K562 (cell line): Measurements from ENCODE around the gene ANKS1A. TPM values are rescaled to one million over a fixed set of nuclear protein-coding genes. Genes with fewer than 3 reads are reported as not detected.
"Not testable (repeated sequence)": the region's sequence is repeated elsewhere in the genome, so short reads cannot be mapped to it uniquely, and the experiment has no call there.

Source experiments
- ATAC-seq: fragments of 200-7000 bp; cut with Tn5 transposase; 3 replicates; pipeline ENCODE4 v1.9.1; 2020; ENCODE audit warnings: moderate library complexity
- BruUV-seq: library from RNA; stranded (reverse); fragments of 400-500 nt; replicated peaks from 2 replicates; lab custom pipeline; 2021; lab: Mats Ljungman, UMichigan
- CTCF ChIA-PET: fragments of 300-600 bp; formaldehyde crosslinking; extraction: SDS; loops from one replicate; lab custom pipeline; 2021; ENCODE audit warnings: low intra/inter-chr PET ratio; lab: Yijun Ruan, JAX
- POLR2A ChIA-PET: fragments of 300-600, 350-650 bp; sonication (Branson Sonifier 250); formaldehyde crosslinking; extraction: SDS; loops from one replicate; lab custom pipeline; 2021; ENCODE audit warnings: antibody characterized with exemption, inconsistent platforms; lab: Yijun Ruan, JAX
- DNase-seq, 4 experiments: peaks; one replicate each; pipeline versions ENCODE4 v3.0.0 to v3.0.0-alpha.2; 2011 to 2018; ENCODE audit warnings: low spot score in 3 of 4, mixed read lengths in 3 of 4; ENCODE audit errors: extremely low read depth in 1 of 4
- FAIRE-seq: peaks from 2 replicates; lab custom pipeline; 2011; peaks lifted over from hg19 to GRCh38; lab: Jason Lieb, UNC
- H2AFZ ChIP-seq: 2 replicates; pipeline ENCODE4 v1.6.0; 2011; ENCODE audit warnings: low read depth, low read length, control low read depth, inconsistent platforms
- H3K27ac ChIP-seq: fragments of 200-600 bp; 3 replicates; pipeline ENCODE4 v1.8.0; 2011; ENCODE audit warnings: low read depth, mild to moderate bottlenecking, control low read depth, inconsistent platforms, low read length, moderate library complexity, mixed read lengths; ENCODE audit errors: extremely low read depth
- H3K27me3 ChIP-seq, 2 experiments: fragments of 300-600 bp in 1 of 2; 2 replicates in 1 of 2; 3 replicates in 1 of 2; pipeline versions ENCODE4 v1.6.0 to v1.8.0; 2011; ENCODE audit warnings: inconsistent platforms in 2 of 2, low read length in 2 of 2, mild to moderate bottlenecking in 1 of 2, mixed read lengths in 1 of 2, moderate library complexity in 1 of 2; ENCODE audit not compliant: control insufficient read depth in 2 of 2, insufficient read depth in 2 of 2
- H3K36me3 ChIP-seq: fragments of 300-600 bp; 3 replicates; pipeline ENCODE4 v1.8.0; 2011; ENCODE audit warnings: mild to moderate bottlenecking, low read length, inconsistent platforms; ENCODE audit not compliant: control insufficient read depth, insufficient read depth
- H3K4me1 ChIP-seq, 2 experiments: fragments of 200-600 bp in 1 of 2; replicated peaks in 1 of 2; 2 replicates in 1 of 2; 3 replicates in 1 of 2; pipeline versions ENCODE4 v1.5.1 to v1.8.0; 2011; ENCODE audit warnings: inconsistent platforms in 2 of 2, low read length in 2 of 2, mild to moderate bottlenecking in 1 of 2, mixed read lengths in 1 of 2, moderate library complexity in 1 of 2; ENCODE audit not compliant: control insufficient read depth in 2 of 2, insufficient read depth in 2 of 2
- H3K4me2 ChIP-seq: 2 replicates; pipeline ENCODE4 v1.6.1; 2011; ENCODE audit warnings: low read length, control low read depth, inconsistent platforms, mixed read lengths; ENCODE audit not compliant: insufficient read depth
- H3K4me3 ChIP-seq: fragments of 200-600 bp; sonication (generic), shearing (Covaris generic); 2 replicates; pipeline ENCODE4 v1.5.1; 2016; ENCODE audit warnings: control low read depth, inconsistent platforms
- H3K79me2 ChIP-seq: fragments of 200-600 bp; 3 replicates; pipeline ENCODE4 v1.8.0; 2011; ENCODE audit warnings: low read length, inconsistent platforms; ENCODE audit not compliant: control insufficient read depth, insufficient read depth
- H3K9ac ChIP-seq, 2 experiments: 2 replicates each; pipeline versions ENCODE4 v1.6.0 to v1.6.1; 2011; ENCODE audit warnings: low read depth in 2 of 2, low read length in 2 of 2, control low read depth in 1 of 2, inconsistent platforms in 1 of 2, mild to moderate bottlenecking in 1 of 2, mixed read lengths in 1 of 2; ENCODE audit not compliant: insufficient read depth in 1 of 2
- H3K9me1 ChIP-seq: one replicate; pipeline ENCODE4 v1.6.0; 2011; ENCODE audit warnings: inconsistent platforms, mild to moderate bottlenecking, low read length, moderate library complexity; ENCODE audit not compliant: control insufficient read depth, insufficient read depth
- H3K9me3 ChIP-seq: replicated peaks from 2 replicates; pipeline ENCODE4 v1.5.1; 2011; ENCODE audit warnings: low read depth, low read length, inconsistent platforms; ENCODE audit not compliant: control insufficient read depth, insufficient read depth
- H4K20me1 ChIP-seq: replicated peaks from 2 replicates; pipeline ENCODE4 v1.6.1; 2011; ENCODE audit warnings: low read length, inconsistent platforms, mixed read lengths; ENCODE audit not compliant: control insufficient read depth, insufficient read depth
- KDM1A ChIP-seq, 2 experiments: fragments of 450-650 bp; IDR thresholded peaks; 2 replicates each; pipeline ENCODE4 v1.6.1; 2016; ENCODE audit warnings: mild to moderate bottlenecking in 2 of 2
- WGBS: fragments of 100-300 bp; shearing (Covaris generic); methylation state at CpG from one replicate; pipeline ENCODE4 v1.1.6; 2016; ENCODE audit warnings: low coverage, mixed read lengths; ENCODE audit not compliant: insufficient coverage; ENCODE audit errors: missing lambda C conversion rate; 5-methylcytosine and 5-hydroxymethylcytosine counted together
- in situ Hi-C: fragments of 300-500 bp; cut with MboI; formaldehyde crosslinking; loops from 4 replicates; pipeline ENCODE4 v1.15.0; 2018; ENCODE audit warnings: inconsistent platforms, mixed read lengths
- intact Hi-C: fragments of 100-400 bp; cut with micrococcal nuclease; formaldehyde crosslinking; loops from 2 replicates; pipeline ENCODE4 v1.14.2; 2022
- polyA plus RNA-seq, 8 experiments: library from polyadenylated mRNA; depleted of rRNA in 4 of 8; stranded (reverse) in 5 of 8; unstranded in 3 of 8; fragments of >200 nt; fragmentation: Nextera tagmentation in 2 of 8; fragmentation: Illumina TruSeq in 1 of 8; extraction: Ambion mirVana in 2 of 8; extraction: Trizol in 1 of 8; gene quantifications; 2 replicates each; pipeline versions ENCODE4 v1.2.1 to v1.2.3, GENCODE V29; 2011 to 2014; ENCODE audit warnings: inconsistent platforms in 1 of 8, missing spikeins in 1 of 8
- total RNA-seq, 7 experiments: library from RNA; depleted of rRNA in 6 of 7; stranded (reverse); fragments of >200 nt in 6 of 7; fragmentation: Illumina TruSeq in 2 of 7; extraction: Trizol in 2 of 7; gene quantifications; 2 replicates each; pipeline versions ENCODE4 v1.2.1 to v1.2.3, GENCODE V29; 2011 to 2021; ENCODE audit warnings: low replicate concordance in 1 of 7

ANKS1A gene
- total and polyA plus RNA-seq, 9 of the 15 experiments (the other 6 are each of a cell fraction or from before 2014, with no cell fraction given), result 1.1 to 13.8 (median 5.3) TPM

DNA sequence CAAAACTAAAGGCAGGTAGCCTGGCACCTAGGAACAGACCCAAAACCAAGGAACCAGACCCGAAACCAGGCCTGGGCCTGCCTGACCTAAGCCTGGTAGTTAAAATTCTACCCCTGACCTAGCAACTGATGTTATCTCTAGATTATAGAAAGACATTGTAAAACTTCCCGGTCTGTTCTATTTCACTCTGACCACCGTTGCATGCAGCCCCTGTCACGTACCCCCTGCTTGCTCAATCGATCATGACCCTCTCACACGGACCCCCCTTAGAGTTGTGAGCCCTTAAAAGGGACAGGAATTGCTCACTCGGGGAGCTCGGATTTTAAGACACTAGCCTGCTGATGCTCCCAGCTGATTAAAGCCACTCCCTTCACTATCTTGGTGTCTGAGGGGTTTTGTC, 109.4 kb downstream of the ANKS1A start:
- CTCF ChIA-PET, H3K27me3 ChIP-seq, H3K4me2 ChIP-seq, H4K20me1 ChIP-seq, H3K9me1 ChIP-seq, H3K79me2 ChIP-seq, FAIRE-seq, intact Hi-C loops, H2AFZ ChIP-seq, H3K4me3 ChIP-seq, H3K4me1 ChIP-seq, ATAC-seq, in situ Hi-C loops, H3K9ac ChIP-seq, H3K36me3 ChIP-seq, H3K27ac ChIP-seq, DNase-seq, BruUV-seq, H3K9me3 ChIP-seq: not testable (repeated sequence)
- WGBS, result 66% methylated on average over 8 of the region's 8 CpGs
- POLR2A ChIA-PET, result interaction anchor here (1.1 to 1.5 kb wide), 2 partner anchors 11 to 23 kb away, joined by 4 to 5 read pairs; no protein-coding TSS in a partner anchor

- H3K27ac ChIP-seq, intact Hi-C loops, CTCF ChIA-PET, H3K4me1 ChIP-seq, H3K27me3 ChIP-seq, H4K20me1 ChIP-seq, FAIRE-seq, DNase-seq, H3K4me3 ChIP-seq: not testable (repeated sequence)
- TF ChIP-seq KDM1A (IDR thresholded peaks at IDR 0.05), result peak; percentile 51 to 72; a peak in 3 of 4 replicates
- TF ChIP-seq, all 486 proteins: peak for 1; not testable (repeated sequence) for 485
- H2AFZ ChIP-seq, H3K79me2 ChIP-seq, ATAC-seq, H3K9me1 ChIP-seq, H3K36me3 ChIP-seq, H3K9ac ChIP-seq, in situ Hi-C loops, H3K9me3 ChIP-seq, H3K4me2 ChIP-seq, BruUV-seq: not testable (repeated sequence)
- 95% methylated on average over 7 of the region's 7 CpGs for WGBS
- POLR2A ChIA-PET, result interaction anchor here (1.5 kb wide), 1 partner anchor 22 kb away, joined by 5 read pairs; no protein-coding TSS in a partner anchor
These were observed 110.1 kb downstream of the ANKS1A start for GRCh38 chr6:34999153-34999552.

DNA sequence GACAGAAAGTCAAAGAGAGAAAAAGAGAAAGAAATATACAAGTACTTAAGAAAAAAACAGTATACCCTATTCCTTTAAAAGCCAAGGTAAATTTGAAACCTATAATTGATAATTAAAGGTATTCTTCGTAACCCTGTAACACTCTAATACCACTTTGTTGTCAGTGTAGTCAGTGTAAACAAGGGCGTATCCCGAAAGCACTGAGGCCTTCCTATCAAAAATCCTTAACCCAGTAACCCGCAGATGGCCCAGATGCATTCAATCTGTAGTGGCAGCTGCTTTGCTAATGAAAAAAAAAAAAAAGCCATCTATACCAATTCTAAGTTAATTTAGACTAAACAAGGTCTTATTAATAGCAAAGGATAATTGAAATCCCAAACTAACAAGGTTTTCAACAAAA, 110.9 kb downstream of the ANKS1A start:
- WGBS, result 61% methylated on average over 4 of the region's 4 CpGs
- H3K4me2 ChIP-seq, H3K36me3 ChIP-seq, H3K9me3 ChIP-seq, H3K27me3 ChIP-seq, H3K4me1 ChIP-seq, H4K20me1 ChIP-seq, H3K79me2 ChIP-seq, H3K27ac ChIP-seq, BruUV-seq, H3K4me3 ChIP-seq, CTCF ChIA-PET, DNase-seq, FAIRE-seq, H3K9me1 ChIP-seq, in situ Hi-C loops, H2AFZ ChIP-seq, intact Hi-C loops, POLR2A ChIA-PET, H3K9ac ChIP-seq, ATAC-seq: not testable (repeated sequence)

GRCh38 chr6:35001349-35001748, 112.3 kb downstream of the ANKS1A start:
- H2AFZ ChIP-seq, H3K27me3 ChIP-seq, intact Hi-C loops, CTCF ChIA-PET, H3K9me1 ChIP-seq, FAIRE-seq, H3K9ac ChIP-seq, H4K20me1 ChIP-seq, H3K4me1 ChIP-seq, H3K4me3 ChIP-seq, H3K27ac ChIP-seq, BruUV-seq, H3K4me2 ChIP-seq, ATAC-seq, in situ Hi-C loops, H3K79me2 ChIP-seq, H3K9me3 ChIP-seq, H3K36me3 ChIP-seq, DNase-seq: not testable (repeated sequence)
- POLR2A ChIA-PET, result interaction anchor here (0.6 to 1.0 kb wide), 4 partner anchors 10 to 345 kb away, joined by 3 to 4 read pairs (median 3); no protein-coding TSS in a partner anchor
- 86% methylated on average over 6 of the region's 6 CpGs for WGBS
